Measurements from ENCODE around the gene PAM. TPM values are rescaled to one million over a fixed set of nuclear protein-coding genes. Genes with fewer than 3 reads are reported as not detected.

The PAM gene
- total RNA-seq, 5 donors from 2014 or later (not counting 1 experiment from before 2014, with no cell fraction given) = 17.5 to 29.2 (median 23.3) TPM

DNA sequence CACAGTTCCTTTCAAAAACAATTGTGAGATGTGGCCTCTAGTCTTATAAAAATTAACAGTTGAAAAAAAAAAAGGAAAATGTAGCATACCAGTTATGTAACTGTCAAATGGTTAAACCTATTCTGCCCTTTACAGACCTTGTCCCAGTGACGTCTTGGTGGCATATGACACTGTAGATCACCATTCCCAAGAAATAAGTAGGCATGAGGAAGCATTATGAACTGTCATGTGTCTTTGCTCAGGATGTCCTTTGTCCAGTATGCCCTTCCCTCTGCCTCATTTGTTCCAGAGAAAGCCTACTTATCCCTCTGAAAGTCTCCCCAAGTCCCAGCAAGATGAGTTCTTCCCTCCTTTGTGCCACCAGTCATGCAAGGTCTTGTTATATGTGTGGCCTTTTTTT, 63.2 kb downstream of the PAM start:
- H3K4me1 Mint-ChIP-seq = peaks cover 12 to 18% (median 13%) of the 10 kb centered on the region in 3 donors
- peaks cover 0 to 2% of the 10 kb centered on the region in 2 experiments for H3K4me1 ChIP-seq (ENCODE audit: control insufficient read depth in 1 of 2, extremely low read depth in 1 of 2, insufficient read depth in 2 of 2, low read length in 2 of 2)
- no peak overlapping the region for H3K27ac Mint-ChIP-seq
- H3K4me3 ChIP-seq (ENCODE audit: control insufficient read depth in 1 of 2, extremely low read depth in 1 of 2, low read length in 1 of 2) = no peak overlapping the region
- H3K4me3 Mint-ChIP-seq = no peak overlapping the region
- ChIA-PET POLR2A (no interaction called here), CTCF (interaction anchor here in 1 of 2 donors (1.0 kb wide), 1 partner anchor 158 kb away, joined by 3 read pairs; no protein-coding TSS in a partner anchor)
- H3K9me3 ChIP-seq = no peaks in the 10 kb centered on the region
- no peak for DNase-seq
- H3K9me3 Mint-ChIP-seq = no peaks in the 10 kb centered on the region
- ATAC-seq (replicated peaks in 1 of 4) = no peak
- H3K36me3 ChIP-seq (ENCODE audit: control insufficient read depth in 2 of 2, extremely low read depth in 1 of 2, insufficient read depth in 1 of 2, low read length in 1 of 2) = no peaks in the 10 kb centered on the region
- H3K27me3 ChIP-seq (replicated peaks in 1 of 2; ENCODE audit: control insufficient read depth in 2 of 2, extremely low read depth in 1 of 2, insufficient read depth in 2 of 2, low read length in 1 of 2) = no peaks in the 10 kb centered on the region
- H3K36me3 Mint-ChIP-seq = peaks cover 2% of the 10 kb centered on the region
- H3K27me3 Mint-ChIP-seq = no peaks in the 10 kb centered on the region
- no CpG with 5 or more reads among the region's 1 CpG for WGBS (ENCODE audit: insufficient coverage)
- H3K27ac ChIP-seq (ENCODE audit: low read length) = no peak overlapping the region

DNA sequence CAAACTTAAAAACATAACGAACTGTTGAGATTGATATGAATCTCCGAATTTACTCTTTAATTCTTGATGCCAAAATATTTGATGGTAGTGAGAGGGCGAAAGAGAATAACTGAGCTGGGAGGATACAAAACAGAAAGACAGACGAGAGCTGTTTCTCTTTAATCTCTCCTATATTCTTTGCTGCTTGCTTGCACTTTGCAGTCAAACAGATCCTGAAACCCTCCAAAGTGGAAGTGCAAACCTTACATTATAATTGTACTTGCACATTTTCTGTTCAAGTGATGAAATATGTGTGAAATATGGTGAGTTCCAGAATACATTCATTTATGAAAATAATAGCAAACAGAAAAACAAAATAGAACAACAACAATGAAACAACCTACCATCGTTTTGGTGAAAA, 63.8 kb downstream of the PAM start:
- Mint-ChIP-seq H3K27ac (no peak overlapping the region), H3K9me3 (no peaks in the 10 kb centered on the region), H3K4me3 (no peak overlapping the region), H3K4me1 (peaks cover 12 to 20% (median 13%) of the 10 kb centered on the region in 3 donors), H3K36me3 (peaks cover 2% of the 10 kb centered on the region), H3K27me3 (no peaks in the 10 kb centered on the region)
- no peak for DNase-seq
- ChIA-PET CTCF (interaction anchor here in 1 of 2 donors (1.0 kb wide), 1 partner anchor 158 kb away, joined by 3 read pairs; no protein-coding TSS in a partner anchor), POLR2A (no interaction called here)
- H3K27me3 ChIP-seq (replicated peaks in 1 of 2; ENCODE audit: control insufficient read depth in 2 of 2, extremely low read depth in 1 of 2, insufficient read depth in 2 of 2, low read length in 1 of 2) = no peaks in the 10 kb centered on the region
- no CpG with 5 or more reads among the region's 5 CpGs for WGBS (ENCODE audit: insufficient coverage)
- ATAC-seq (replicated peaks in 1 of 4) = no peak
- H3K27ac ChIP-seq (ENCODE audit: low read length) = no peak overlapping the region
- H3K9me3 ChIP-seq = no peaks in the 10 kb centered on the region
- peaks cover 0 to 2% of the 10 kb centered on the region in 2 experiments for H3K4me1 ChIP-seq (ENCODE audit: control insufficient read depth in 1 of 2, extremely low read depth in 1 of 2, insufficient read depth in 2 of 2, low read length in 2 of 2)
- no peak overlapping the region for H3K4me3 ChIP-seq (ENCODE audit: control insufficient read depth in 1 of 2, extremely low read depth in 1 of 2, low read length in 1 of 2)
- H3K36me3 ChIP-seq (ENCODE audit: control insufficient read depth in 2 of 2, extremely low read depth in 1 of 2, insufficient read depth in 1 of 2, low read length in 1 of 2) = no peaks in the 10 kb centered on the region

DNA sequence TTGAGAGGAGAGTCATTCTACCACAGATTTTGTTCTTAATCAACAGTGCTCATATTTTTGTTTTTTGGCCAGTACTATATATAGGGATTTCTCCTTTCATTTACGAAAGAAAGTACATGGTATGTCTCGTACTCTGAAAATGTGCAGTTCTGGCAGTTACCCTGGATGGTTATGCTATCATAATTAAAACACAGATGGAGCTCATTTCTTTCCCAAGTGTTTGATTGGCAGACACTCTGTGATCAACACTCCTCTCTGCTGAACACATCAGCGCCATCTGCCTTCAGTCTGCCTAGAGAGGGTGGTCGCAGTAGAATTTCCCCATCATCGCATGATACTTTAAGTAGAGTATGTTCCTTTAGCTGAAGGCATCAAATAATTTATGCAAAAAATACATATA, 64.5 kb downstream of the PAM start:
- Mint-ChIP-seq H3K36me3 (peaks cover 2% of the 10 kb centered on the region), H3K4me1 (peaks cover 12 to 20% (median 13%) of the 10 kb centered on the region in 3 donors), H3K27me3 (no peaks in the 10 kb centered on the region), H3K9me3 (no peaks in the 10 kb centered on the region), H3K27ac (no peak overlapping the region), H3K4me3 (no peak overlapping the region)
- ChIA-PET CTCF (no interaction called here), POLR2A (interaction anchor here in 1 of 2 donors (0.6 kb wide), 1 partner anchor 17 kb away, joined by 3 read pairs; no protein-coding TSS in a partner anchor)
- no peak overlapping the region for H3K27ac ChIP-seq (ENCODE audit: low read length)
- no peaks in the 10 kb centered on the region for H3K9me3 ChIP-seq
- H3K27me3 ChIP-seq (replicated peaks in 1 of 2; ENCODE audit: control insufficient read depth in 2 of 2, extremely low read depth in 1 of 2, insufficient read depth in 2 of 2, low read length in 1 of 2) = no peaks in the 10 kb centered on the region
- WGBS (ENCODE audit: insufficient coverage) = no CpG with 5 or more reads among the region's 5 CpGs
- H3K36me3 ChIP-seq (ENCODE audit: control insufficient read depth in 2 of 2, extremely low read depth in 1 of 2, insufficient read depth in 1 of 2, low read length in 1 of 2) = no peaks in the 10 kb centered on the region
- no peak for DNase-seq
- peaks cover 0 to 2% of the 10 kb centered on the region in 2 experiments for H3K4me1 ChIP-seq (ENCODE audit: control insufficient read depth in 1 of 2, extremely low read depth in 1 of 2, insufficient read depth in 2 of 2, low read length in 2 of 2)
- H3K4me3 ChIP-seq (ENCODE audit: control insufficient read depth in 1 of 2, extremely low read depth in 1 of 2, low read length in 1 of 2) = no peak overlapping the region
- no peak for ATAC-seq (replicated peaks in 1 of 4)

DNA sequence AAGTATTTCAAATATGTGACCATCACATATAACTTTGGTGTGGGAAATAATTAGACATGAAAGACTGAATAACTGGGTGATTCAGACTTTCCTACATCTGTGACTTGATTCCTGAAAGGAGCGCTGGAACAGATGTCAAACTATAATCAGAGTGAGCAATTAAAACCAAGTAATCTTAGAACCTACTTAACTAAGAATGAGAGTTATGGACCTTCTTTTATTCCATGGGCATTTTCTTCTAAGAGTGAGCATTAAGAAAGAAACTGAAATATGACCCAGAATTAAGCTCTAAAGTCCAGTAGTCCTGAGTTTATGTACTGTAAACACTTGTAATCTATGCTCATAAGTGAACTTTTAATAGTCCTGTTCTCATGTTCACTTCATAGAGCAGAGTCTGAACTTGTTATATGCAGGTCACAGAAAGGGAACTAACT, 68.4 kb downstream of the PAM start:
- no peaks in the 10 kb centered on the region for H3K36me3 ChIP-seq (ENCODE audit: control insufficient read depth in 2 of 2, extremely low read depth in 1 of 2, insufficient read depth in 1 of 2, low read length in 1 of 2)
- Mint-ChIP-seq H3K9me3 (no peaks in the 10 kb centered on the region), H3K27ac (no peak overlapping the region), H3K4me3 (no peak overlapping the region), H3K27me3 (no peaks in the 10 kb centered on the region), H3K4me1 (peaks cover 0 to 13% (median 11%) of the 10 kb centered on the region in 3 donors), H3K36me3 (peaks cover 2% of the 10 kb centered on the region)
- H3K4me1 ChIP-seq (ENCODE audit: control insufficient read depth in 1 of 2, extremely low read depth in 1 of 2, insufficient read depth in 2 of 2, low read length in 2 of 2) = peaks cover 0 to 5% of the 10 kb centered on the region in 2 experiments
- POLR2A ChIA-PET = interaction anchor here in 1 of 2 donors (0.6 to 0.7 kb wide), 2 partner anchors 14 to 19 kb away, joined by 4 to 5 read pairs; no protein-coding TSS in a partner anchor
- no peak for DNase-seq
- CTCF ChIA-PET = interaction anchor here in 1 of 2 donors (1.3 kb wide), 1 partner anchor 44 kb away, joined by 3 read pairs; no protein-coding TSS in a partner anchor
- WGBS (ENCODE audit: insufficient coverage) = no CpG with 5 or more reads among the region's 1 CpG
- no peaks in the 10 kb centered on the region for H3K27me3 ChIP-seq (replicated peaks in 1 of 2; ENCODE audit: control insufficient read depth in 2 of 2, extremely low read depth in 1 of 2, insufficient read depth in 2 of 2, low read length in 1 of 2)
- H3K27ac ChIP-seq (ENCODE audit: low read length) = no peak overlapping the region
- ATAC-seq (replicated peaks in 1 of 4) = no peak
- H3K4me3 ChIP-seq (ENCODE audit: control insufficient read depth in 1 of 2, extremely low read depth in 1 of 2, low read length in 1 of 2) = no peak overlapping the region
- no peaks in the 10 kb centered on the region for H3K9me3 ChIP-seq

DNA sequence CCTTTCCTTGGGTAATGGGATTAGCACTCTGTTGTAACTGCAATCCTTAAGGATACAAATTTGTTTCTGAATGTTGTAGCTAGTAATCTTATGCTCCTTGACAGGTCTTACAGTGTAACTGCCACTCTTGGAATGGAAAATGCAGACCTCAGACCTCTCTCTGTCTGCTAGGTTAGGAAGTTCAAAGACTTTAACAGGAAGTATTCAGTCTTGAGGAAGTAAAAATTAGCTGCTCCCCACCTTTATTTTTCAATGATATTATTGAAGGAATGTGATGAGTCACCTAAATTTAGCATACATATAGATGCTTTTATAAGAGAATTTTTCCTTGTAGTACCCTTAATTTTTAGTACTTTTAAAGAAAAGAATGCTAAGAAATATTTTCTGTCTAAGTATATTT, 71.5 kb downstream of the PAM start:
- Mint-ChIP-seq H3K9me3 (no peaks in the 10 kb centered on the region), H3K4me1 (peaks cover 1 to 18% (median 13%) of the 10 kb centered on the region in 3 donors), H3K4me3 (no peak overlapping the region), H3K27me3 (no peaks in the 10 kb centered on the region), H3K27ac (no peak overlapping the region), H3K36me3 (peaks cover 6% of the 10 kb centered on the region)
- Histone ChIP-seq H3K36me3 (ENCODE audit: control insufficient read depth in 2 of 2, extremely low read depth in 1 of 2, insufficient read depth in 1 of 2, low read length in 1 of 2) (no peaks in the 10 kb centered on the region), H3K27ac (ENCODE audit: low read length) (no peak overlapping the region), H3K9me3 (no peaks in the 10 kb centered on the region), H3K4me3 (ENCODE audit: control insufficient read depth in 1 of 2, extremely low read depth in 1 of 2, low read length in 1 of 2) (no peak overlapping the region), H3K4me1 (ENCODE audit: control insufficient read depth in 1 of 2, extremely low read depth in 1 of 2, insufficient read depth in 2 of 2, low read length in 2 of 2) (peaks cover 0 to 5% of the 10 kb centered on the region in 2 experiments), H3K27me3 (replicated peaks in 1 of 2; ENCODE audit: control insufficient read depth in 2 of 2, extremely low read depth in 1 of 2, insufficient read depth in 2 of 2, low read length in 1 of 2) (no peaks in the 10 kb centered on the region)
- ATAC-seq (replicated peaks in 1 of 4) (no peak), DNase-seq (no peak)
- CTCF ChIA-PET = interaction anchor here in 1 of 2 donors (1.0 kb wide), 1 partner anchor 12 kb away, joined by 3 read pairs; no protein-coding TSS in a partner anchor
- POLR2A ChIA-PET = interaction anchor here in 1 of 2 donors (0.6 kb wide), 1 partner anchor 46 kb away, joined by 3 read pairs; no protein-coding TSS in a partner anchor

DNA sequence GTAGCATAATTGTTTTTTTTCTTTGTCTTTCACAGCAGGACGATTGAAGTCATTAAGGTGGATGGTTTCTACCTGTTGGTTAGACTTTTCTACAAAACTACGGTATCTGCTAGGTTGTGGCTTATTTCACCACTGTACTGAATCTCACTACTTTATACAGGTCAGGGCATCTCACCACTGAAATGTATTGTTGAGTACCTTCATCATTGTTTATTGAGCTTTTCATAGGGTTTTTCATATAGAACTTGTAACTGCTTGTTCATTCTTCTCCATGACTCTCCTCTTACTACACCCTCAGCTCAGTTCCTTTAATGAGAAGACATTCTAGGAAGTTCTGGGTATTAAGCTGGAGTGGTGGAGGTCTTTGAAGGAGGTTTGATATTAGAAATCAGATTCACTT, 75.1 kb downstream of the PAM start:
- peaks cover 11 to 36% (median 22%) of the 10 kb centered on the region in 3 donors for H3K4me1 Mint-ChIP-seq
- H3K4me3 ChIP-seq (ENCODE audit: control insufficient read depth in 1 of 2, extremely low read depth in 1 of 2, low read length in 1 of 2) = no peak overlapping the region
- peaks cover 6% of the 10 kb centered on the region for H3K36me3 Mint-ChIP-seq
- H3K27me3 Mint-ChIP-seq = no peaks in the 10 kb centered on the region
- no peak overlapping the region for H3K4me3 Mint-ChIP-seq
- no peak overlapping the region for H3K27ac ChIP-seq (ENCODE audit: low read length)
- no CpG with 5 or more reads among the region's 2 CpGs for WGBS (ENCODE audit: insufficient coverage)
- H3K9me3 ChIP-seq = no peaks in the 10 kb centered on the region
- ChIA-PET CTCF (interaction anchor here in 1 of 2 donors (0.5 kb wide), 1 partner anchor 37 kb away, joined by 3 read pairs; no protein-coding TSS in a partner anchor), POLR2A (interaction anchor here in 1 of 2 donors (0.6 kb wide), 1 partner anchor 39 kb away, joined by 5 read pairs; no protein-coding TSS in a partner anchor)
- no peak for DNase-seq
- H3K27me3 ChIP-seq (replicated peaks in 1 of 2; ENCODE audit: control insufficient read depth in 2 of 2, extremely low read depth in 1 of 2, insufficient read depth in 2 of 2, low read length in 1 of 2) = no peaks in the 10 kb centered on the region
- no peak for ATAC-seq (replicated peaks in 1 of 4)
- H3K27ac Mint-ChIP-seq = no peak overlapping the region
- H3K4me1 ChIP-seq (ENCODE audit: control insufficient read depth in 1 of 2, extremely low read depth in 1 of 2, insufficient read depth in 2 of 2, low read length in 2 of 2) = peaks cover 0 to 5% of the 10 kb centered on the region in 2 experiments
- no peaks in the 10 kb centered on the region for H3K36me3 ChIP-seq (ENCODE audit: control insufficient read depth in 2 of 2, extremely low read depth in 1 of 2, insufficient read depth in 1 of 2, low read length in 1 of 2)
- no peaks in the 10 kb centered on the region for H3K9me3 Mint-ChIP-seq

Measured in T-cell (primary cell).